ENCODE data around the gene CYP46A1. TPM values are rescaled to one million over a fixed set of nuclear protein-coding genes. Genes with fewer than 3 reads are reported as not detected.
A peak's percentile ranks its signal among the peaks of the same experiment; 100 is the strongest.

CYP46A1 gene
- total RNA-seq, 4 donors from 2014 or later = 0.13 to 2.5 TPM; not detected in 2

DNA sequence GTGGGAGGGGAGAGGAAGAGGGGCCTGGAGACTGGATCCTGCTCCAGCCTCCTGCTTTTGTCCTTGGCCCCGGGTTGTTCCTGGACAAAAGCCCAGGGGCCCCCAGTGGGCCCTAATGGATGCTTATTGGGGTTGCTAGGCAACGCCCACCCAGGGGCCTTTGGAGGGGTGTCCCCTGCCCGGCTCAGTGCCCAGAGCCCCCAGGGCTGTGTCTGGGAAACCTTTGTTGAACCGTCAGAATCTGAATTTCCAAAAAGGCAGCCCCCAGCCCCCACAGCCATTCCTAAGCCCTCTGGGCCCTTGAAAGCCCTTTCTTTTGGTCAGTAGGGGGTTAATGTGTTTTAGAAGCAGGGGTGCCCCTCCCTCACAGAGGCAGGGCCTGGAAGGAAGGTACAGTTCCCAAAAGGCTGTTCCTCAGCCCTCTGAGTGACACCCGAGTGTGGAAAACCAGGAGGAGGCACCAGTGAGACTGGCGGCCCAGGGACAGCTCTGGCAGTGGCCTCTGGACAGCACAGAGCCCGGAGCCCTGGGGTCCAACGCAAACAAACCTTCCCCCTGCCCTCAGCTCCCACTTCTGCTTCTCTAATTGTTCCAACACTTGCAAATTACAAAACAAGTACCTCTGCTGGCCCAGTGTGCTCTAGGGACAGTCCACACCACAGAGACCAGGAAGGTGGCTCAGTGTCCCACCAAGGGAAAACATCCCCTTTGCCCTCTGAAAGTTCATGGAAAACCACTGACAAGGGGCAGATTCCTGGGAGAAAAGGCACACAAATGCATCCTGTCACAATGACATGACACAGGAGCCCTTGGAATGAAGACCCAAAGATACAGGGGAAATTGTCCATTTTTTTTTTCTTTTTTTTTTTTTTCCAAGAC, 19.8 kb upstream of the CYP46A1 start:
- no peak for TF ChIP-seq POLR2A (IDR thresholded peaks at IDR 0.05)
- TF ChIP-seq, protein P1, sequence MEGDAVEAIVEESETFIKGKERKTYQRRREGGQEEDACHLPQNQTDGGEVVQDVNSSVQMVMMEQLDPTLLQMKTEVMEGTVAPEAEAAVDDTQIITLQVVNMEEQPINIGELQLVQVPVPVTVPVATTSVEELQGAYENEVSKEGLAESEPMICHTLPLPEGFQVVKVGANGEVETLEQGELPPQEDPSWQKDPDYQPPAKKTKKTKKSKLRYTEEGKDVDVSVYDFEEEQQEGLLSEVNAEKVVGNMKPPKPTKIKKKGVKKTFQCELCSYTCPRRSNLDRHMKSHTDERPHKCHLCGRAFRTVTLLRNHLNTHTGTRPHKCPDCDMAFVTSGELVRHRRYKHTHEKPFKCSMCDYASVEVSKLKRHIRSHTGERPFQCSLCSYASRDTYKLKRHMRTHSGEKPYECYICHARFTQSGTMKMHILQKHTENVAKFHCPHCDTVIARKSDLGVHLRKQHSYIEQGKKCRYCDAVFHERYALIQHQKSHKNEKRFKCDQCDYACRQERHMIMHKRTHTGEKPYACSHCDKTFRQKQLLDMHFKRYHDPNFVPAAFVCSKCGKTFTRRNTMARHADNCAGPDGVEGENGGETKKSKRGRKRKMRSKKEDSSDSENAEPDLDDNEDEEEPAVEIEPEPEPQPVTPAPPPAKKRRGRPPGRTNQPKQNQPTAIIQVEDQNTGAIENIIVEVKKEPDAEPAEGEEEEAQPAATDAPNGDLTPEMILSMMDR (IDR thresholded peaks at IDR 0.05) = no peak
- Histone ChIP-seq H3K4me3 (no peak overlapping the region), H3K27me3 (peaks cover 0 to 4% of the 10 kb centered on the region in 2 donors), H3K9me3 (no peaks in the 10 kb centered on the region), H3K36me3 (no peaks in the 10 kb centered on the region), H3K4me1 (peaks cover 0 to 6% (median 0%) of the 10 kb centered on the region in 4 donors), H3K27ac (no peak overlapping the region)
- DNase-seq = peak in 1 of 3 donors; percentile 34

DNA sequence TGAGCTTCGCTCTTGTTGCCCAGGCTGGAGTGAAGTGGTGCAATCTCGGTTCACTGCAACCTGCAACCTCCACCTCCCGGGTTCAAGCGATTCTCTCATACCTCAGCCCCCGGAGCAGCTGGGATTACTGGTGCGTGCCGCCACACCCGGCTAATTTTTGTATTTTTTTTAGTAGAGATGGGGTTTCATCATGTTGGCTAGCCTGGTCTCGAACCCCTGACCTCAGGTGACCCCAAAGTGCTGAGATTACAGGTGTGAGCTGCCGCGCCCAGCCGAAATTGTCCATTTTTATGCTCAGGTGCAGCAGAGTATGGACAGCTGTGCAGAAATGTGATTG, 19.2 kb upstream of the CYP46A1 start:
- H3K27ac ChIP-seq = no peak overlapping the region
- DNase-seq = no peak
- peaks cover 0 to 2% (median 0%) of the 10 kb centered on the region in 4 donors for H3K4me1 ChIP-seq
- no peaks in the 10 kb centered on the region for H3K9me3 ChIP-seq
- no peaks in the 10 kb centered on the region for H3K36me3 ChIP-seq
- TF ChIP-seq POLR2A (IDR thresholded peaks at IDR 0.05) = no peak
- TF ChIP-seq, protein P1 (IDR thresholded peaks at IDR 0.05) = no peak
- H3K4me3 ChIP-seq = no peak overlapping the region
- H3K27me3 ChIP-seq = peaks cover 0 to 2% of the 10 kb centered on the region in 2 donors

DNA sequence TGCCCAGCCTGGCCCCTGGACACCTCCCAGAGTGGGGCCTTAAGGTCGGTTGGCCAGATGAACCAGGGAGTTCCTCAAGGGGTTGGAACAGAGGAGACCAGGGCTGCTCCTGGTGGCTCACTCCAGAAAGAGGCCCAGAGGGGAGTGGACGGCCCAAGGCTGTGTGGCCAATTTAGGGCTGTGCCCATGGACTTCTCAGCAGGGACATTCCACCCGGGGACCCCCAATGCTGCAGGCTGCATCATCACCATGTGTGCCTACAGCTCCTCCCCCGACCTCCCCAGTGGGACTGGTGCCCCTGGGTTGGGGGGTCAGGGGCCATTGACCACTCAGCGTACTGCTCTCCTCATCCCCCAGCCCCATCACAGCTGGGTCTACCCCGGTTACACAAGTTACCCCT, 17.6 kb upstream of the CYP46A1 start:
- Histone ChIP-seq H3K27ac (no peak overlapping the region), H3K4me1 (peaks cover 0 to 3% (median 0%) of the 10 kb centered on the region in 4 donors), H3K36me3 (no peaks in the 10 kb centered on the region), H3K4me3 (no peak overlapping the region), H3K27me3 (no peaks in the 10 kb centered on the region), H3K9me3 (no peaks in the 10 kb centered on the region)
- no peak for TF ChIP-seq POLR2A (IDR thresholded peaks at IDR 0.05)
- TF ChIP-seq, protein P1 (IDR thresholded peaks at IDR 0.05) = no peak
- no peak for DNase-seq

DNA sequence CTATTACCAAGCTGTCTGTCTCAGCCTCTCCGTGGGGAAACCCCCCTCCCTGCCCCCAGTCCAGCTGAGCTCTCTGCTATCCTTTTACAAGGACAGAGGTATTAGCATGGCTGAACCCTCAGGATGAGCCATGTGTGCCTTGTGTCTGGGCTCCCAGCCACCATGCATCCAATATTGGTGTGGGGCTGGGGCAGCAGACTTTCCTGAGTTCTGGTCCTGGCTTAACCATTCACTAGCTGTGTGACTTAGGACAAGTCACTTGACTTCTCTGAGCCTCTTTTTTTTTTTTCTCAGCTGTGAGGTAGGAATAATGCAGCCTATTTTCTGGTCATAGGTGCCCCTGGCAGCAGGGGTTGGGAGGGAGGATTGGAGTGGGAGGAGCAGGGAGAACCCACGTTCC, 17.1 kb upstream of the CYP46A1 start:
- Histone ChIP-seq H3K9me3 (no peaks in the 10 kb centered on the region), H3K4me1 (peaks cover 0 to 8% (median 0%) of the 10 kb centered on the region in 4 donors), H3K4me3 (no peak overlapping the region), H3K36me3 (no peaks in the 10 kb centered on the region), H3K27ac (no peak overlapping the region), H3K27me3 (no peaks in the 10 kb centered on the region)
- no peak for TF ChIP-seq POLR2A (IDR thresholded peaks at IDR 0.05)
- TF ChIP-seq, protein P1 (IDR thresholded peaks at IDR 0.05) = no peak
- DNase-seq = no peak

DNA sequence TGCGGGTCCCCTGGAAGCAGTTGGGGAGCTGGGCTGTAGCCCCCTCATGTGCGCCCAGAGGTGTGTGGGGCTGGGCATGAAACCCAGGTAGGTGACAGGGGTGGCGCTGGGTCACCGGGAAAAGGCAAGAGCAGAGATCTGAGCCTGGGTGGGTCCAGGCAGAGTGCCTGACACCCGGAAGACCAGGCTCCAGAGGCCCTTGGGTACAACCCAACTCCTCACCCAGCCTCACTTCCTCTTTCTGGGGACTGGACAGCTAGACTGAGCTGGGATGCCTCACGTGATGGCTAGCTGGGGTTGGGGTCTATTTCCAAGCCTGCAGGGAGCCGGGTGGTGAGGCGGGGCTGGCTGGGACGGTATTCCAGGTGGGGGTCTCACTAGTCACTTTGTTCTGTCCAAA, 16.3 kb upstream of the CYP46A1 start:
- Histone ChIP-seq H3K4me3 (no peak overlapping the region), H3K36me3 (no peaks in the 10 kb centered on the region), H3K4me1 (peaks cover 0 to 15% (median 0%) of the 10 kb centered on the region in 4 donors), H3K27me3 (no peaks in the 10 kb centered on the region), H3K9me3 (no peaks in the 10 kb centered on the region), H3K27ac (no peak overlapping the region)
- TF ChIP-seq POLR2A (IDR thresholded peaks at IDR 0.05) = no peak
- TF ChIP-seq, protein P1 (IDR thresholded peaks at IDR 0.05) = no peak
- DNase-seq = no peak

Measured in Peyer's patch (tissue), 4 donors.